Measurements from ENCODE around the gene C15orf40.

GRCh38 chr15:83012636-83013035 lies 1.2 kb upstream of the C15orf40 start:
- TF ChIP-seq EP300 (IDR thresholded peaks at IDR 0.05) (no peak), CTCF (IDR thresholded peaks at IDR 0.05) (no peak)
